SK-N-SH (cell line): ENCODE data around the gene ZP4.

Source experiments
- TEAD4 ChIP-seq: IDR thresholded peaks from 2 replicates; pipeline ENCODE4 v1.4.0; 2012; ENCODE audit warnings: mild to moderate bottlenecking, borderline replicate concordance; ENCODE audit not compliant: insufficient read depth
- TF ChIP-seq, protein P1 (sequence below): fragments of 200-600 bp; sonication (generic); IDR thresholded peaks from 2 replicates; pipeline ENCODE4 v1.6.1; 2017; ENCODE audit warnings: antibody characterized with exemption, mild to moderate bottlenecking, moderate library complexity
- TF ChIP-seq, protein P2 (sequence below): IDR thresholded peaks from 2 replicates; pipeline ENCODE4 v1.4.0; 2012; ENCODE audit warnings: low read depth, borderline replicate concordance
- TF ChIP-seq, protein P3 (sequence below): IDR thresholded peaks from 2 replicates; pipeline ENCODE4 v1.4.0; 2012; ENCODE audit warnings: low read depth

DNA sequence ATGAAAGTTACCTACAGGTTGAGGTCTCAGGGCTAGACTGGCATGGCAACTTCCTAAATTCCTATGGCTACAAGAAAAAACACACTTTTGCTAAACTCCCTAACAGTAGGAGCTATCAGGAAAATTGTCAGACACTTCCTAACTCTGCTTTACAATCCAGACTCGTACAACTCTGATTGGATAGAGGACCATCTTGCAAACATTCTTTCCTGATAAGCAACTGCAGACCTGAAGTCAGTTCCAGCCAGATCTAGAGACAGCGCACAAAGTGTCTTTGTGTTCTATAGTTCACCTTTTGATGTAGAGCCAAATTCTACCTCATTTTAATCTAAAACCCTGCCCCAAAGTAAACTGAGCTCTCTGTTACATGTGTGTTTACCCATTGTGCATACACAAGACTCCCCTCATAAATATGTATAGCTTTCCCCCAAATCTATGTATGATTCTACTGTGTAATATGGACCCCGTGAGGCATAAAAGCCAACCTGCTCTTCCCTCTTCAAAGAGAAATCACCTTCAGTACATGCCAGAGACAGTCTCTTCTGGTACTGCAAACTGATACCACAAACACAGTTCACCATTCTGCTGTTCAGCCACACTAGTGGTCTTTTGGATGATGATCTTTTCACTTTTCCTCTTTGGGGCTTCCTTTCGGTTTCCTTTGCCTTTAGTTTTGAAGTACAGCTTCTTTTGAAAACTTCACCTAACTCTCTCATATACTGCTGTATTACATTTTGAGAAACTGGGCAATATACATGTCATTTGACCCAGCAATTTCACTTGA is 21.7 kb downstream of the ZP4 start:
- TF ChIP-seq, protein P1, sequence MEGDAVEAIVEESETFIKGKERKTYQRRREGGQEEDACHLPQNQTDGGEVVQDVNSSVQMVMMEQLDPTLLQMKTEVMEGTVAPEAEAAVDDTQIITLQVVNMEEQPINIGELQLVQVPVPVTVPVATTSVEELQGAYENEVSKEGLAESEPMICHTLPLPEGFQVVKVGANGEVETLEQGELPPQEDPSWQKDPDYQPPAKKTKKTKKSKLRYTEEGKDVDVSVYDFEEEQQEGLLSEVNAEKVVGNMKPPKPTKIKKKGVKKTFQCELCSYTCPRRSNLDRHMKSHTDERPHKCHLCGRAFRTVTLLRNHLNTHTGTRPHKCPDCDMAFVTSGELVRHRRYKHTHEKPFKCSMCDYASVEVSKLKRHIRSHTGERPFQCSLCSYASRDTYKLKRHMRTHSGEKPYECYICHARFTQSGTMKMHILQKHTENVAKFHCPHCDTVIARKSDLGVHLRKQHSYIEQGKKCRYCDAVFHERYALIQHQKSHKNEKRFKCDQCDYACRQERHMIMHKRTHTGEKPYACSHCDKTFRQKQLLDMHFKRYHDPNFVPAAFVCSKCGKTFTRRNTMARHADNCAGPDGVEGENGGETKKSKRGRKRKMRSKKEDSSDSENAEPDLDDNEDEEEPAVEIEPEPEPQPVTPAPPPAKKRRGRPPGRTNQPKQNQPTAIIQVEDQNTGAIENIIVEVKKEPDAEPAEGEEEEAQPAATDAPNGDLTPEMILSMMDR, result no peak
- TF ChIP-seq, protein P2, sequence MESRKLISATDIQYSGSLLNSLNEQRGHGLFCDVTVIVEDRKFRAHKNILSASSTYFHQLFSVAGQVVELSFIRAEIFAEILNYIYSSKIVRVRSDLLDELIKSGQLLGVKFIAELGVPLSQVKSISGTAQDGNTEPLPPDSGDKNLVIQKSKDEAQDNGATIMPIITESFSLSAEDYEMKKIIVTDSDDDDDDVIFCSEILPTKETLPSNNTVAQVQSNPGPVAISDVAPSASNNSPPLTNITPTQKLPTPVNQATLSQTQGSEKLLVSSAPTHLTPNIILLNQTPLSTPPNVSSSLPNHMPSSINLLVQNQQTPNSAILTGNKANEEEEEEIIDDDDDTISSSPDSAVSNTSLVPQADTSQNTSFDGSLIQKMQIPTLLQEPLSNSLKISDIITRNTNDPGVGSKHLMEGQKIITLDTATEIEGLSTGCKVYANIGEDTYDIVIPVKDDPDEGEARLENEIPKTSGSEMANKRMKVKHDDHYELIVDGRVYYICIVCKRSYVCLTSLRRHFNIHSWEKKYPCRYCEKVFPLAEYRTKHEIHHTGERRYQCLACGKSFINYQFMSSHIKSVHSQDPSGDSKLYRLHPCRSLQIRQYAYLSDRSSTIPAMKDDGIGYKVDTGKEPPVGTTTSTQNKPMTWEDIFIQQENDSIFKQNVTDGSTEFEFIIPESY, result no peak
- no peak for TF ChIP-seq TEAD4
- TF ChIP-seq, protein P3, sequence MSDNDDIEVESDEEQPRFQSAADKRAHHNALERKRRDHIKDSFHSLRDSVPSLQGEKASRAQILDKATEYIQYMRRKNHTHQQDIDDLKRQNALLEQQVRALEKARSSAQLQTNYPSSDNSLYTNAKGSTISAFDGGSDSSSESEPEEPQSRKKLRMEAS, result no peak
